K562 (cell line): ENCODE measurements around the gene VPS37D. TPM values are rescaled to one million over a fixed set of nuclear protein-coding genes. Genes with fewer than 3 reads are reported as not detected.
A peak's percentile ranks its signal among the peaks of the same experiment; 100 is the strongest.

Experiments used
- ATAC-seq: fragments of 200-7000 bp; cut with Tn5 transposase; 3 replicates; pipeline ENCODE4 v1.9.1; 2020; ENCODE audit warnings: moderate library complexity
- BruUV-seq: library from RNA; stranded (reverse); fragments of 400-500 nt; replicated peaks from 2 replicates; lab custom pipeline; 2021; lab: Mats Ljungman, UMichigan
- CTCF ChIA-PET: fragments of 300-600 bp; formaldehyde crosslinking; extraction: SDS; loops from one replicate; lab custom pipeline; 2021; ENCODE audit warnings: low intra/inter-chr PET ratio; lab: Yijun Ruan, JAX
- POLR2A ChIA-PET: fragments of 300-600, 350-650 bp; sonication (Branson Sonifier 250); formaldehyde crosslinking; extraction: SDS; loops from one replicate; lab custom pipeline; 2021; ENCODE audit warnings: antibody characterized with exemption, inconsistent platforms; lab: Yijun Ruan, JAX
- DNase-seq, 4 experiments: peaks; one replicate each; pipeline versions ENCODE4 v3.0.0 to v3.0.0-alpha.2; 2011 to 2018; ENCODE audit warnings: low spot score in 3 of 4, mixed read lengths in 3 of 4; ENCODE audit errors: extremely low read depth in 1 of 4
- FAIRE-seq: peaks from 2 replicates; lab custom pipeline; 2011; peaks lifted over from hg19 to GRCh38; lab: Jason Lieb, UNC
- H2AFZ ChIP-seq: 2 replicates; pipeline ENCODE4 v1.6.0; 2011; ENCODE audit warnings: low read depth, low read length, control low read depth, inconsistent platforms
- H3K27ac ChIP-seq: fragments of 200-600 bp; 3 replicates; pipeline ENCODE4 v1.8.0; 2011; ENCODE audit warnings: low read depth, mild to moderate bottlenecking, control low read depth, inconsistent platforms, low read length, moderate library complexity, mixed read lengths; ENCODE audit errors: extremely low read depth
- H3K27me3 ChIP-seq, 2 experiments: fragments of 300-600 bp in 1 of 2; 2 replicates in 1 of 2; 3 replicates in 1 of 2; pipeline versions ENCODE4 v1.6.0 to v1.8.0; 2011; ENCODE audit warnings: inconsistent platforms in 2 of 2, low read length in 2 of 2, mild to moderate bottlenecking in 1 of 2, mixed read lengths in 1 of 2, moderate library complexity in 1 of 2; ENCODE audit not compliant: control insufficient read depth in 2 of 2, insufficient read depth in 2 of 2
- H3K36me3 ChIP-seq: fragments of 300-600 bp; 3 replicates; pipeline ENCODE4 v1.8.0; 2011; ENCODE audit warnings: mild to moderate bottlenecking, low read length, inconsistent platforms; ENCODE audit not compliant: control insufficient read depth, insufficient read depth
- H3K4me1 ChIP-seq, 2 experiments: fragments of 200-600 bp in 1 of 2; replicated peaks in 1 of 2; 2 replicates in 1 of 2; 3 replicates in 1 of 2; pipeline versions ENCODE4 v1.5.1 to v1.8.0; 2011; ENCODE audit warnings: inconsistent platforms in 2 of 2, low read length in 2 of 2, mild to moderate bottlenecking in 1 of 2, mixed read lengths in 1 of 2, moderate library complexity in 1 of 2; ENCODE audit not compliant: control insufficient read depth in 2 of 2, insufficient read depth in 2 of 2
- H3K4me2 ChIP-seq: 2 replicates; pipeline ENCODE4 v1.6.1; 2011; ENCODE audit warnings: low read length, control low read depth, inconsistent platforms, mixed read lengths; ENCODE audit not compliant: insufficient read depth
- H3K4me3 ChIP-seq: fragments of 200-600 bp; sonication (generic), shearing (Covaris generic); 2 replicates; pipeline ENCODE4 v1.5.1; 2016; ENCODE audit warnings: control low read depth, inconsistent platforms
- H3K79me2 ChIP-seq: fragments of 200-600 bp; 3 replicates; pipeline ENCODE4 v1.8.0; 2011; ENCODE audit warnings: low read length, inconsistent platforms; ENCODE audit not compliant: control insufficient read depth, insufficient read depth
- H3K9ac ChIP-seq, 2 experiments: 2 replicates each; pipeline versions ENCODE4 v1.6.0 to v1.6.1; 2011; ENCODE audit warnings: low read depth in 2 of 2, low read length in 2 of 2, control low read depth in 1 of 2, inconsistent platforms in 1 of 2, mild to moderate bottlenecking in 1 of 2, mixed read lengths in 1 of 2; ENCODE audit not compliant: insufficient read depth in 1 of 2
- H3K9me1 ChIP-seq: one replicate; pipeline ENCODE4 v1.6.0; 2011; ENCODE audit warnings: inconsistent platforms, mild to moderate bottlenecking, low read length, moderate library complexity; ENCODE audit not compliant: control insufficient read depth, insufficient read depth
- H3K9me3 ChIP-seq: replicated peaks from 2 replicates; pipeline ENCODE4 v1.5.1; 2011; ENCODE audit warnings: low read depth, low read length, inconsistent platforms; ENCODE audit not compliant: control insufficient read depth, insufficient read depth
- H4K20me1 ChIP-seq: replicated peaks from 2 replicates; pipeline ENCODE4 v1.6.1; 2011; ENCODE audit warnings: low read length, inconsistent platforms, mixed read lengths; ENCODE audit not compliant: control insufficient read depth, insufficient read depth
- FOSL1 ChIP-seq: fragments of 200-800 bp; sonication (Bioruptor generic); conservative IDR thresholded peaks from 2 replicates; pipeline ENCODE4 v1.6.1; 2016; ENCODE audit warnings: missing genetic modification characterization, missing compliant biosample characterization
- WGBS: fragments of 100-300 bp; shearing (Covaris generic); methylation state at CpG from one replicate; pipeline ENCODE4 v1.1.6; 2016; ENCODE audit warnings: low coverage, mixed read lengths; ENCODE audit not compliant: insufficient coverage; ENCODE audit errors: missing lambda C conversion rate; 5-methylcytosine and 5-hydroxymethylcytosine counted together
- in situ Hi-C: fragments of 300-500 bp; cut with MboI; formaldehyde crosslinking; loops from 4 replicates; pipeline ENCODE4 v1.15.0; 2018; ENCODE audit warnings: inconsistent platforms, mixed read lengths
- intact Hi-C: fragments of 100-400 bp; cut with micrococcal nuclease; formaldehyde crosslinking; loops from 2 replicates; pipeline ENCODE4 v1.14.2; 2022
- polyA plus RNA-seq, 8 experiments: library from polyadenylated mRNA; depleted of rRNA in 4 of 8; stranded (reverse) in 5 of 8; unstranded in 3 of 8; fragments of >200 nt; fragmentation: Nextera tagmentation in 2 of 8; fragmentation: Illumina TruSeq in 1 of 8; extraction: Ambion mirVana in 2 of 8; extraction: Trizol in 1 of 8; gene quantifications; 2 replicates each; pipeline versions ENCODE4 v1.2.1 to v1.2.3, GENCODE V29; 2011 to 2014; ENCODE audit warnings: inconsistent platforms in 1 of 8, missing spikeins in 1 of 8
- total RNA-seq, 7 experiments: library from RNA; depleted of rRNA in 6 of 7; stranded (reverse); fragments of >200 nt in 6 of 7; fragmentation: Illumina TruSeq in 2 of 7; extraction: Trizol in 2 of 7; gene quantifications; 2 replicates each; pipeline versions ENCODE4 v1.2.1 to v1.2.3, GENCODE V29; 2011 to 2021; ENCODE audit warnings: low replicate concordance in 1 of 7
- TF ChIP-seq, protein P1 (sequence below): fragments of 150-350 bp; conservative IDR thresholded peaks from 2 replicates; pipeline ENCODE4 v1.6.1; 2014; ENCODE audit warnings: low read length
- TF ChIP-seq, protein P2 (sequence below): sonication (generic); formaldehyde crosslinking; IDR thresholded peaks from 2 replicates; pipeline ENCODE4 v1.8.1; 2023; ENCODE audit warnings: mild to moderate bottlenecking, missing genetic modification reagents
- TF ChIP-seq, protein P3 (sequence below): fragments of 450-650 bp; formaldehyde crosslinking; IDR thresholded peaks from 2 replicates; pipeline ENCODE4 v1.4.0; 2020; ENCODE audit warnings: mild to moderate bottlenecking, moderate library complexity
- TF ChIP-seq, protein P4 (sequence below): fragments of 200-800 bp; sonication (Bioruptor generic); IDR thresholded peaks from 2 replicates; pipeline ENCODE4 v1.6.1; 2017; ENCODE audit warnings: missing genetic modification characterization, missing compliant biosample characterization

Gene VPS37D
- total and polyA plus RNA-seq, 9 of the 15 experiments (the other 6 are each of a cell fraction or from before 2014, with no cell fraction given), result 0.25 to 2.3 (median 1.0) TPM; not detected in 3

DNA sequence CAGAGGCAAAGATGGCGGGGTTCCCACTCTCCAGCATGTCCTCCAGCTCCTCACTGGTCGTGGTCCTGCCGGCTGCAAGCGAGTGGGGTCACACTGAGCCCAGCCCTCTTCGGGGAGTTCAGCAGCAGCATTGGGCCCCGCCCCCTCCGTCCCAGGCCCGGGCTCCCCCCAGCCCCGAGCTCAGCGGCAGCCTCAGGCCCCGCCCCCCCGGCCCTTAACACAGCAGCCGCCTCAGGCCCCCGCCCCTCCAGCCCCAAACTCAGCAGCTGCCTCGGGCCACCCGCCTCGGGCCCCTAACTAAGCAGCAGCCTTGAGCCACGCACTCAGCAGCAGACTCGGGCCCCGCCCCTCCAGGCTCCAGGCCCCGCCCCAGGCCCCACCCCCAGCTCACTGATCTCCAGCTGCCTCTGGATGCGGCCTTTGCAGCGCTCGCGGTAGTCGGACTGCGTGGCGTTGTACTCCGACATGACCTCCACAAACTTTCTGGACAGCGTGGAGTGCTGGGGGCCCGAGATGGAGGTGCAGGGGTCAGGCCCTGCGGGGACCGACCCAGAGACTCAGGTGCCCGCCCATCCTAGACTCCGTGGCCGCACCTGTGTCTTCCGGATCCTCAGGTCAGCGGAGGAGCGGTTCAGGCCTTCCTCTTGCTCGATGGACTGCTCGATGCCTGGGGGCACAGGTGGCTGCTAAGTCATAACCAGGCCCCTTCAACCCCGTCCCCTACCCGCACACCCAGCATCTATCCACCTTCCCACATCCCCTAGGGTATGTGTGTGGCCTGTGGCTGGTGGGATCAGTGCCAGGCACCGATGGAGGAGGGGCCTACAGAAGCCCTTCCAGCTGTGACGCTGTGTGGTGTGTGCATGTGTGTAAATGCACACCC lies 36.4 kb downstream of the VPS37D start (continued):
- TF ChIP-seq FOSL1 (tag), result no peak

DNA sequence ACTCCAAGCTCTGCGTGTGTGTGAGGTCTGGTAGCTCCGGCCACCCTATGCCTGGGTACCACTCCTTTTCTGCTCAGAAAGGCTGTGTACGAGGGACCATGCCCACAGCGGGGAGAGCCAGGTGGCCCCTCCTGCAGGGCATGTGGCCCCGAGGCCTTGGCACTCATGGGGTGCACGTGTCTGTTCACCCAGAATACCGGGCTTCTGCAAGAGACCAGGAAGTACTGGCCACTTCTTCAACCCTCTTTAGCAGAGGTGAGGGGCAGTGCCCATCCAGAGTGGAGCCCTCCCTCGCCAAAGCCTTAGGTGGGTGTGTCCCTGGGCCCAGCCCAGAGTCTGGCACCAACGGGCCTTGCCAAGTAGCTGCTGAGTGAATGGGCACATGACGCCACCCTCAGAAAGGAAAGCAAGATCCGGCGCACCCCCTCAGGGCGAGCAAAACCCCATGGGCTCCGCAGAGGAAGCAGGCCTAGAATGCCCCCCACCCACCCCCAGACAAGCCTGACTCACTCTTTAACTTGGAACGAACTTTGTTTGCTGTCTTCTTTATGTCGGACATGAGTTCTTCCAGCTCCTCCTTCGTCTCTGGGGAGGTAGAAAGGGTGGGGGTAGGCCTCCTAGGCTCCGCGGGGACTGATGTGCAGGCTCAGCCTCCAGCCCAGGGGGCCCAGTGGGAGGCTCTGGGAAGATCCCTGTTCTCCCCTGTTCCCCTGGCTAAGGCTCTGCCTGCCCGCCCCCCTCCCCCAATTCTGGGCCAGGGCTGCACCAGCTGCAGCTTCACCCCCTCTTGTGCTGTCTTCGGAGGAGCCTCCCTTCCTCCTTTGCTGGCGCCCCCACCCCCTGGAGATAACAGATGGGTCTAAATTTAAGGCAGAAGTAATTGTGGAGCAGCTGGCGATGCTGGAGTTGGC lies 37.3 kb downstream of the VPS37D start:
- ChIA-PET CTCF (no interaction called here), POLR2A (interaction anchor here (0.5 to 3.3 kb wide), 5 partner anchors 8 to 180 kb away, joined by 3 to 16 read pairs (median 6); partner anchors contain the start of gene STX1A)
- peaks cover 21% of the 10 kb centered on the region; the same call in 2 of the 3 replicates for H3K36me3 ChIP-seq
- no peak overlapping the region for H3K4me2 ChIP-seq
- peak overlapping the region in 1 of 2 experiments; percentile 79; a peak in 2 of 4 replicates for H3K9ac ChIP-seq
- H3K27me3 ChIP-seq, result no peaks in the 10 kb centered on the region; a peak in 1 of 5 replicates
- H3K9me1 ChIP-seq, result no peaks in the 10 kb centered on the region
- WGBS, result 76% methylated on average over 22 of the region's 23 CpGs
- no peaks in the 10 kb centered on the region for H3K9me3 ChIP-seq
- ATAC-seq (no peak), DNase-seq (no peak), FAIRE-seq (no peak)
- no TSS peak for BruUV-seq
- no peak overlapping the region for H2AFZ ChIP-seq
- no peak overlapping the region for H3K4me3 ChIP-seq
- in situ Hi-C loops, result no loop called here
- no peaks in the 10 kb centered on the region for H3K79me2 ChIP-seq
- intact Hi-C loops, result no loop called here
- H4K20me1 ChIP-seq, result peaks cover 25% of the 10 kb centered on the region
- H3K4me1 ChIP-seq, result peaks cover 20 to 73% of the 10 kb centered on the region in 2 experiments; a peak in 4 of 5 replicates
- H3K27ac ChIP-seq, result no peak overlapping the region
- TF ChIP-seq, protein P1, sequence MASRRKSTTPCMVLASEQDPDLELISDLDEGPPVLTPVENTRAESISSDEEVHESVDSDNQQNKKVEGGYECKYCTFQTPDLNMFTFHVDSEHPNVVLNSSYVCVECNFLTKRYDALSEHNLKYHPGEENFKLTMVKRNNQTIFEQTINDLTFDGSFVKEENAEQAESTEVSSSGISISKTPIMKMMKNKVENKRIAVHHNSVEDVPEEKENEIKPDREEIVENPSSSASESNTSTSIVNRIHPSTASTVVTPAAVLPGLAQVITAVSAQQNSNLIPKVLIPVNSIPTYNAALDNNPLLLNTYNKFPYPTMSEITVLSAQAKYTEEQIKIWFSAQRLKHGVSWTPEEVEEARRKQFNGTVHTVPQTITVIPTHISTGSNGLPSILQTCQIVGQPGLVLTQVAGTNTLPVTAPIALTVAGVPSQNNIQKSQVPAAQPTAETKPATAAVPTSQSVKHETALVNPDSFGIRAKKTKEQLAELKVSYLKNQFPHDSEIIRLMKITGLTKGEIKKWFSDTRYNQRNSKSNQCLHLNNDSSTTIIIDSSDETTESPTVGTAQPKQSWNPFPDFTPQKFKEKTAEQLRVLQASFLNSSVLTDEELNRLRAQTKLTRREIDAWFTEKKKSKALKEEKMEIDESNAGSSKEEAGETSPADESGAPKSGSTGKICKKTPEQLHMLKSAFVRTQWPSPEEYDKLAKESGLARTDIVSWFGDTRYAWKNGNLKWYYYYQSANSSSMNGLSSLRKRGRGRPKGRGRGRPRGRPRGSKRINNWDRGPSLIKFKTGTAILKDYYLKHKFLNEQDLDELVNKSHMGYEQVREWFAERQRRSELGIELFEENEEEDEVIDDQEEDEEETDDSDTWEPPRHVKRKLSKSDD, result no peak
- TF ChIP-seq, protein P2, sequence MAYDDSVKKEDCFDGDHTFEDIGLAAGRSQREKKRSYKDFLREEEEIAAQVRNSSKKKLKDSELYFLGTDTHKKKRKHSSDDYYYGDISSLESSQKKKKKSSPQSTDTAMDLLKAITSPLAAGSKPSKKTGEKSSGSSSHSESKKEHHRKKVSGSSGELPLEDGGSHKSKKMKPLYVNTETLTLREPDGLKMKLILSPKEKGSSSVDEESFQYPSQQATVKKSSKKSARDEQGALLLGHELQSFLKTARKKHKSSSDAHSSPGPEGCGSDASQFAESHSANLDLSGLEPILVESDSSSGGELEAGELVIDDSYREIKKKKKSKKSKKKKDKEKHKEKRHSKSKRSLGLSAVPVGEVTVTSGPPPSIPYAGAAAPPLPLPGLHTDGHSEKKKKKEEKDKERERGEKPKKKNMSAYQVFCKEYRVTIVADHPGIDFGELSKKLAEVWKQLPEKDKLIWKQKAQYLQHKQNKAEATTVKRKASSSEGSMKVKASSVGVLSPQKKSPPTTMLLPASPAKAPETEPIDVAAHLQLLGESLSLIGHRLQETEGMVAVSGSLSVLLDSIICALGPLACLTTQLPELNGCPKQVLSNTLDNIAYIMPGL, result no peak
- TF ChIP-seq, protein P3, sequence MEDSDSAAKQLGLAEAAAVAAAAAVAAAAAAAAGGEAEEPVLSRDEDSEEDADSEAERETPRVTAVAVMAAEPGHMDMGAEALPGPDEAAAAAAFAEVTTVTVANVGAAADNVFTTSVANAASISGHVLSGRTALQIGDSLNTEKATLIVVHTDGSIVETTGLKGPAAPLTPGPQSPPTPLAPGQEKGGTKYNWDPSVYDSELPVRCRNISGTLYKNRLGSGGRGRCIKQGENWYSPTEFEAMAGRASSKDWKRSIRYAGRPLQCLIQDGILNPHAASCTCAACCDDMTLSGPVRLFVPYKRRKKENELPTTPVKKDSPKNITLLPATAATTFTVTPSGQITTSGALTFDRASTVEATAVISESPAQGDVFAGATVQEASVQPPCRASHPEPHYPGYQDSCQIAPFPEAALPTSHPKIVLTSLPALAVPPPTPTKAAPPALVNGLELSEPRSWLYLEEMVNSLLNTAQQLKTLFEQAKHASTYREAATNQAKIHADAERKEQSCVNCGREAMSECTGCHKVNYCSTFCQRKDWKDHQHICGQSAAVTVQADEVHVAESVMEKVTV, result no peak
- TF ChIP-seq, protein P4, sequence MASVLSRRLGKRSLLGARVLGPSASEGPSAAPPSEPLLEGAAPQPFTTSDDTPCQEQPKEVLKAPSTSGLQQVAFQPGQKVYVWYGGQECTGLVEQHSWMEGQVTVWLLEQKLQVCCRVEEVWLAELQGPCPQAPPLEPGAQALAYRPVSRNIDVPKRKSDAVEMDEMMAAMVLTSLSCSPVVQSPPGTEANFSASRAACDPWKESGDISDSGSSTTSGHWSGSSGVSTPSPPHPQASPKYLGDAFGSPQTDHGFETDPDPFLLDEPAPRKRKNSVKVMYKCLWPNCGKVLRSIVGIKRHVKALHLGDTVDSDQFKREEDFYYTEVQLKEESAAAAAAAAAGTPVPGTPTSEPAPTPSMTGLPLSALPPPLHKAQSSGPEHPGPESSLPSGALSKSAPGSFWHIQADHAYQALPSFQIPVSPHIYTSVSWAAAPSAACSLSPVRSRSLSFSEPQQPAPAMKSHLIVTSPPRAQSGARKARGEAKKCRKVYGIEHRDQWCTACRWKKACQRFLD (CRISPR knock-in tag), result no peak
